HEK293T (cell line): Measurements from ENCODE around the gene PCDHGA9.

Source experiments
- CTCF ChIA-PET: fragments of 350-600 bp; formaldehyde crosslinking; extraction: SDS; loops from one replicate; lab custom pipeline; 2021; ENCODE audit warnings: antibody characterized with exemption, inconsistent platforms; lab: Yijun Ruan, JAX
- POLR2A ChIA-PET: fragments of 350-600 bp; formaldehyde crosslinking; extraction: SDS; loops from one replicate; lab custom pipeline; 2020; ENCODE audit warnings: antibody characterized with exemption, inconsistent platforms; lab: Yijun Ruan, JAX
- DNase-seq: peaks from one replicate; pipeline ENCODE4 v3.0.0; 2012; ENCODE audit warnings: mixed read lengths; ENCODE audit errors: extremely low spot score
- ARNT ChIP-seq: fragments of 450-650 bp; IDR thresholded peaks from 2 replicates; pipeline ENCODE4 v1.6.1; 2017; ENCODE audit warnings: mild to moderate bottlenecking
- BHLHE40 ChIP-seq: fragments of 450-650 bp; IDR thresholded peaks from 2 replicates; pipeline ENCODE4 v1.6.1; 2016; ENCODE audit warnings: mild to moderate bottlenecking, moderate library complexity, borderline replicate concordance
- CTBP1 ChIP-seq: fragments of 450-650 bp; IDR thresholded peaks from 2 replicates; pipeline ENCODE4 v1.6.1; 2016; ENCODE audit warnings: borderline replicate concordance
- ELF4 ChIP-seq: fragments of 450-650 bp; IDR thresholded peaks from 2 replicates; pipeline ENCODE4 v1.6.1; 2017; ENCODE audit warnings: antibody characterized with exemption
- FOXA1 ChIP-seq: fragments of 450-650 bp; IDR thresholded peaks from 2 replicates; pipeline ENCODE4 v1.6.1; 2016; ENCODE audit warnings: mild to moderate bottlenecking
- FOXK2 ChIP-seq: fragments of 450-650 bp; IDR thresholded peaks from 2 replicates; pipeline ENCODE4 v1.6.1; 2016; ENCODE audit warnings: mild to moderate bottlenecking
- FOXM1 ChIP-seq: fragments of 450-650 bp; IDR thresholded peaks from 2 replicates; pipeline ENCODE4 v1.6.1; 2017; ENCODE audit warnings: mild to moderate bottlenecking, borderline replicate concordance
- HDGF ChIP-seq: fragments of 450-650 bp; IDR thresholded peaks from 2 replicates; pipeline ENCODE4 v1.6.1; 2017; ENCODE audit warnings: antibody characterized with exemption, borderline replicate concordance
- L3MBTL2 ChIP-seq: fragments of 450-650 bp; conservative IDR thresholded peaks from 2 replicates; pipeline ENCODE4 v1.6.1; 2016; ENCODE audit warnings: mild to moderate bottlenecking
- LEF1 ChIP-seq: fragments of 450-650 bp; IDR thresholded peaks from 2 replicates; pipeline ENCODE4 v1.6.1; 2017; ENCODE audit warnings: mild to moderate bottlenecking, borderline replicate concordance
- NFRKB ChIP-seq: fragments of 450-650 bp; IDR thresholded peaks from 2 replicates; pipeline ENCODE4 v1.6.1; 2016; ENCODE audit warnings: mild to moderate bottlenecking, moderate library complexity
- SP1 ChIP-seq: fragments of 450-650 bp; IDR thresholded peaks from 2 replicates; pipeline ENCODE4 v1.6.1; 2017
- SUZ12 ChIP-seq: fragments of 450-650 bp; IDR thresholded peaks from 2 replicates; pipeline ENCODE4 v1.6.1; 2016; ENCODE audit warnings: mild to moderate bottlenecking
- TARDBP ChIP-seq: fragments of 450-650 bp; IDR thresholded peaks from 2 replicates; pipeline ENCODE4 v1.6.1; 2016
- ZNF384 ChIP-seq: fragments of 450-650 bp; IDR thresholded peaks from 2 replicates; pipeline ENCODE4 v1.6.1; 2016
- TF ChIP-seq, protein P1 (sequence below): fragments of 450-650 bp; IDR thresholded peaks from 2 replicates; pipeline ENCODE4 v1.6.1; 2016

The PCDHGA9 gene

DNA sequence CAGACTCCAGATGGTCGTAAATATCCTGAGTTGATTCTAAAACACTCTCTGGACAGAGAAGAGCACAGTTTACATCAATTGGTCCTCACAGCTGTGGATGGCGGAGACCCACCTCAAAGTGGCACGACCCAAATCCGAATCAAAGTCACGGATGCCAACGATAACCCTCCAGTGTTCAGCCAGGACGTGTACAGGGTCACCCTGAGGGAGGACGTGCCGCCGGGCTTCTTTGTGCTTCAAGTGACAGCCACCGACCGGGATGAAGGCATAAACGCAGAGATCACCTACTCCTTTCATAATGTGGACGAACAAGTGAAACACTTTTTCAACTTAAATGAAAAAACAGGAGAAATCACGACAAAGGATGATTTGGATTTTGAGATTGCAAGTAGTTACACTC, 41.9 kb upstream of the PCDHGA9 start:
- TF ChIP-seq CTBP1 = no peak
- ChIA-PET POLR2A (no interaction called here), CTCF (no interaction called here)
- DNase-seq = no peak

DNA sequence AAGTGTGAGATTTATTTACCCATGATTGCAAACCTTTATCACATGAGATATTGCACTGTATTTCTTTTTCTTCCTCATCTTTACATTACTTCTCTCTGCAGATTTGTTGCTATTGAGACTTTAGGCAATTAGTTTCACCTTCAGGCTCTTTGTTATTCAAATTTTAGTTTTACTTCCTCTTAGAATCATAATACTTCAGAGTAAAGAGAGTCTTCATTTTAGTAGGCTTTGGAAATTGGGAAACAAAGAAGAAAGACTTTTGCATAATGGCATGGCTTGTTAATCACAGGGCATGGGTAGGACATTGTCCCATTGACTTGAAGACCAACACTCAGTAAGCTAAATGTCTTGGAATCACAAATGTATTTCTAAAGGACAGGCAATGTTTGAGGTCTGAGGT, 39.9 kb upstream of the PCDHGA9 start:
- TF ChIP-seq TARDBP (no peak), SP1 (no peak), FOXK2 (no peak), LEF1 (no peak)
- CTCF ChIA-PET = no interaction called here
- no peak for DNase-seq
- POLR2A ChIA-PET = no interaction called here

DNA sequence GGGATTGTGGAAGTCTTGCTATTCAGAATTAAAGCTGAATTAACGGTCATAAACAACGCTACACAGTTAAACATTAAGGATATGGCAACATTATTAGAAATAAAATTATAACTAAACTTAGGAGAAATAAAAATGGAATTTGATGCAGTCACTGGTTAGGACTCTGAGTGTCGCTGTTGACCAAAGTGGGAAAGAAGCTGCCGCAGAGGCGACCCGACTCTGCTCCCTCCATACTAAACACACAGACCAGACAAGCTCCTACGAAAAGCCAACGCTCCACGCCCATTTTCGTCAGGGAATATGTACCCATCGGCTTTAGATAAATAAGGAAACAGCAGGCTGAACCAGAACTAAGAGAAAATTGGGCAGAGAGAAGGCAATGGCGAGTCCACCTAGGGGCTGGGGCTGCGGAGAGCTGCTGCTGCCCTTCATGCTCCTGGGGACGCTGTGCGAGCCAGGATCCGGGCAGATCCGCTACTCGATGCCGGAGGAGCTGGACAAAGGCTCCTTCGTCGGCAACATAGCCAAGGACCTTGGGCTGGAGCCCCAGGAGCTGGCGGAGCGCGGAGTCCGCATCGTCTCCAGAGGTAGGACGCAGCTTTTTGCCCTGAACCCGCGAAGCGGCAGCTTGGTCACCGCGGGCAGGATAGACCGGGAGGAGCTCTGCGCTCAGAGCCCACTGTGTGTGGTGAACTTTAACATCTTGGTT, 38.5 kb upstream of the PCDHGA9 start, which contains the start of gene PCDHGA5:
TSS of gene PCDHGA5 (plus strand) at position 211 of the 709 bp plus-strand sequence. CDS start at position 380, 169 bp downstream.
- no peak for DNase-seq
- TF ChIP-seq L3MBTL2 (no peak), FOXM1 (no peak), LEF1 (no peak), TARDBP (no peak), ZNF384 (no peak), BHLHE40 (no peak), CTBP1 (no peak), SUZ12 (no peak), ARNT (no peak), HDGF (no peak), FOXA1 (no peak), SP1 (no peak), ELF4 (no peak), NFRKB (no peak), FOXK2 (no peak)
- TF ChIP-seq, protein P1, sequence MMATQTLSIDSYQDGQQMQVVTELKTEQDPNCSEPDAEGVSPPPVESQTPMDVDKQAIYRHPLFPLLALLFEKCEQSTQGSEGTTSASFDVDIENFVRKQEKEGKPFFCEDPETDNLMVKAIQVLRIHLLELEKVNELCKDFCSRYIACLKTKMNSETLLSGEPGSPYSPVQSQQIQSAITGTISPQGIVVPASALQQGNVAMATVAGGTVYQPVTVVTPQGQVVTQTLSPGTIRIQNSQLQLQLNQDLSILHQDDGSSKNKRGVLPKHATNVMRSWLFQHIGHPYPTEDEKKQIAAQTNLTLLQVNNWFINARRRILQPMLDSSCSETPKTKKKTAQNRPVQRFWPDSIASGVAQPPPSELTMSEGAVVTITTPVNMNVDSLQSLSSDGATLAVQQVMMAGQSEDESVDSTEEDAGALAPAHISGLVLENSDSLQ = no peak
- CTCF ChIA-PET = interaction anchor here (0.6 kb wide), 1 partner anchor 44 kb away, joined by 3 read pairs; no protein-coding TSS in a partner anchor
- POLR2A ChIA-PET = no interaction called here

DNA sequence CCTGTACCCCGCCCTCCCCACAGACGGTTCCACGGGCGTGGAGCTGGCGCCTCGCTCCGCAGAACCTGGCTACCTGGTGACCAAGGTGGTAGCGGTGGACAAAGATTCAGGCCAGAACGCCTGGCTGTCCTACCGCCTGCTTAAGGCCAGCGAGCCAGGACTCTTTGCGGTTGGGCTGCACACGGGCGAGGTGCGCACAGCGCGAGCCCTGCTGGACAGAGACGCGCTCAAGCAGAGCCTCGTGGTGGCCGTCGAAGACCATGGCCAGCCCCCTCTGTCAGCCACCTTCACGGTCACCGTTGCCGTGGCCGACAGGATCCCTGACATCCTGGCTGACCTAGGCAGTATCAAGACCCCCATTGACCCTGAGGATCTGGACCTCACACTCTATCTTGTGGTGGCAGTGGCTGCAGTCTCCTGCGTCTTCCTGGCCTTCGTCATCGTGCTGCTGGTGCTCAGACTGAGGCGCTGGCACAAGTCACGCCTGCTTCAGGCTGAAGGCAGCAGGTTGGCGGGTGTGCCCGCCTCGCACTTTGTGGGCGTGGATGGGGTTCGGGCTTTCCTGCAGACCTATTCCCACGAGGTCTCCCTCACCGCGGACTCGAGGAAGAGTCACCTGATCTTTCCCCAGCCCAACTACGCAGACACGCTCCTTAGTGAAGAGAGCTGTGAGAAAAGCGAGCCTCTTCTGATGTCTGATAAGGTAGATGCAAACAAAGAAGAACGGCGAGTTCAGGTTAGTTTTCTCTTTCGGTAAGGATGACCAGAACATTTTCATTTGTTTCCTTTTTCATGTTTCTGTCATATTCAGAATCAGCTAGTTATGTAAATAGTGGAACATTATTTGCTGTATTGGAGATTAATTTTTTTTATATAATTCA, 36.3 kb upstream of the PCDHGA9 start:
- DNase-seq = no peak
- CTCF ChIA-PET = no interaction called here

DNA sequence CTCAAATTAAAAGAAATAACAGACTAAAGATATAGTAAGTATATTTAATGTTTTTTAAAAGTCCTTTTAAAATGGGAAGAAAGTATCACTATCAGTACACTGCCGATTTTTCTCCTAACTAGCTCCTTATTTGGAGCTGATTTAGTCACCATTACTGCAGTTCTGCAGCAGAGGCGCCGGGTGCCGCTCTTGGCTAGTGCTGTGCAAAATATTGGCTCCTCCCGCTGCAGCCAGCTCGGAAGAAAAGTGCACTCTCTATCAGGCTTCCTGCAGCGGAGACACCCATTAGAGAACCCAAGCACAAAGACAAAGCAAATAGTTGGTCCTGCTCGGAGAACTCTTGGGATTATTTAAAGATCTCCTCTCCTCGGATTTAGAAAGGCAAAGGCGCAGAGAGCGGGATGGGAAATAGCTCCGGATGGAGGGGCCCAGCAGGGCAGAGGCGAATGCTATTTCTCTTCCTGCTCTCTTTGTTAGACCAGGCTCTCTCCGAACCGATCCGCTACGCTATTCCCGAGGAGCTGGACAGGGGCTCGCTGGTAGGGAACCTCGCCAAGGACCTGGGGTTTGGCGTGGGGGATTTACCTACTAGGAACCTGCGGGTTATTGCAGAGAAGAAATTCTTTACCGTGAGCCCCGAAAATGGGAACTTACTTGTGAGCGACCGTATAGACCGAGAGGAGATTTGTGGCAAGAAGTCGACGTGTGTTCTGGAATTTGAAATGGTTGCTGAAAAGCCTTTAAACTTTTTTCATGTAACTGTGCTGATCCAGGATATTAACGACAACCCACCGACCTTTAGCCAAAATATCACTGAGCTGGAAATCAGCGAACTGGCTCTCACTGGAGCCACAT, 32.4 kb upstream of the PCDHGA9 start, which contains the start of gene PCDHGB3:
TSS of gene PCDHGB3 (plus strand) at position 249 of the 855 bp plus-strand sequence. CDS start at position 402, 153 bp downstream.
- DNase-seq = peak; percentile 48
- POLR2A ChIA-PET = no interaction called here
- TF ChIP-seq ARNT = no peak
- TF ChIP-seq TARDBP = no peak
- no peak for TF ChIP-seq ELF4
- no peak for TF ChIP-seq ZNF384
- TF ChIP-seq HDGF = no peak
- TF ChIP-seq FOXA1 = no peak
- TF ChIP-seq SUZ12 = no peak
- no peak for TF ChIP-seq FOXM1
- no peak for TF ChIP-seq LEF1
- no peak for TF ChIP-seq BHLHE40
- CTCF ChIA-PET = interaction anchor here (0.6 to 1.7 kb wide), 4 partner anchors 51 to 194 kb away, joined by 3 to 6 read pairs (median 4); partner anchors contain the start of gene PCDHGA11

More for the DNA sequence above, 36.3 kb upstream of the PCDHGA9 start:
- POLR2A ChIA-PET = no interaction called here
- TF ChIP-seq BHLHE40 (no peak), ELF4 (no peak), FOXM1 (no peak), L3MBTL2 (no peak), ZNF384 (no peak), SP1 (no peak), NFRKB (no peak), TARDBP (no peak), CTBP1 (no peak), FOXA1 (no peak), SUZ12 (no peak)
- TF ChIP-seq, protein P1 = no peak

DNA sequence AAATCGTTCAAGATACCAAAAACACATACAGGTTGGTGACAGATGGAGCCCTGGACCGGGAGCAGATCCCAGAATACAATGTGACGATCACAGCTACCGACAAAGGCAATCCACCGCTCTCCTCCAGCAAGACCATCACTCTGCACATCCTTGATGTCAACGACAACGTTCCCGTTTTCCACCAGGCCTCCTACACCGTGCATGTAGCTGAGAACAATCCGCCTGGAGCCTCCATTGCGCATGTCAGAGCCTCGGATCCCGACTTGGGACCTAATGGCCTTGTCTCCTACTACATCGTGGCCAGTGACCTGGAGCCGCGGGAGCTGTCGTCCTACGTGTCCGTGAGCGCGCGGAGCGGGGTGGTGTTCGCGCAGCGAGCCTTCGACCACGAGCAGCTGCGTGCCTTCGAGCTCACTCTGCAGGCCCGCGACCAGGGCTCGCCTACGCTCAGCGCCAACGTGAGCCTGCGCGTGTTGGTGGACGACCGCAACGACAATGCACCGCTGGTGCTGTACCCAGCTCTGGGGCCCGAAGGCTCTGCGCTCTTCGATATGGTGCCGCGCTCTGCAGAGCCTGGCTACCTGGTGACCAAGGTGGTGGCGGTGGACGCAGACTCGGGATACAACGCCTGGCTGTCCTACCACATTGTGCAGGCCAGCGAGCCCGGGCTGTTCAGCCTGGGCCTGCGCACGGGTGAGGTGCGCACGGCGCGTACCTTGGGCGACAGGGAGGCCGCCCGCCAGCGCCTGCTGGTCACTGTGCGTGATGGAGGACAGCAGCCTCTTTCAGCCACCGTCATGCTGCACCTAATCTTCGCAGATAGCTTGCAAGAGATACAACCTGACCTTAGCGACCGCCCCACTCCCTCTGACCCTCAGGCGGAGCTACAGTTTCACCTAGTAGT, 30.8 kb upstream of the PCDHGA9 start:
- POLR2A ChIA-PET = no interaction called here
- CTCF ChIA-PET = no interaction called here
- TF ChIP-seq TARDBP = no peak
- TF ChIP-seq SP1 = no peak
- DNase-seq = no peak
